Right atrium auricular region (tissue), 2 donors: ENCODE measurements around the gene SCN9A. TPM values are rescaled to one million over a fixed set of nuclear protein-coding genes. Genes with fewer than 3 reads are reported as not detected.

ENCODE experiments used
- DNase-seq: peaks from one replicate; pipeline ENCODE4 v3.0.0-alpha.2; 2019; ENCODE audit warnings: low spot score
- H3K27ac ChIP-seq, 2 donors: fragments of 200-600 bp; sonication (generic); 1 replicate in 1 of 2; 2 replicates in 1 of 2; pipeline ENCODE4 v1.5.1; 2016 to 2019
- H3K27me3 ChIP-seq, 2 donors: fragments of 200-600 bp; sonication (generic); one replicate each; pipeline versions ENCODE4 v1.5.1 to v1.6.0; 2017 to 2019
- H3K36me3 ChIP-seq: fragments of 200-600 bp; sonication (generic); one replicate; pipeline ENCODE4 v1.5.1; 2016
- H3K4me1 ChIP-seq, 2 donors: fragments of 200-600 bp; sonication (generic); one replicate each; pipeline versions ENCODE4 v1.5.1 to v1.6.0; 2017 to 2019
- H3K4me3 ChIP-seq, 2 donors: fragments of 200-600 bp; sonication (generic); 1 replicate in 1 of 2; 2 replicates in 1 of 2; pipeline ENCODE4 v1.5.1; 2017 to 2019; ENCODE audit warnings: mild to moderate bottlenecking in 1 of 2, moderate library complexity in 1 of 2
- H3K9me3 ChIP-seq, 2 donors: fragments of 200-600 bp; sonication (generic); one replicate each; pipeline ENCODE4 v1.5.1; 2019
- total RNA-seq, 2 donors: library from RNA; depleted of rRNA; stranded (reverse); fragments of >200 nt; gene quantifications; one replicate each; pipeline ENCODE4 v1.1.0, GENCODE V29; 2016
- TF ChIP-seq, protein P1 (sequence below), 2 donors: fragments of 200-600 bp; sonication (generic); IDR thresholded peaks; one replicate each; pipeline ENCODE4 v1.5.1; 2019; ENCODE audit warnings: antibody characterized with exemption in 2 of 2

The SCN9A gene
- total RNA-seq, 2 donors from 2014 or later, result 0.51 to 1.1 TPM

DNA sequence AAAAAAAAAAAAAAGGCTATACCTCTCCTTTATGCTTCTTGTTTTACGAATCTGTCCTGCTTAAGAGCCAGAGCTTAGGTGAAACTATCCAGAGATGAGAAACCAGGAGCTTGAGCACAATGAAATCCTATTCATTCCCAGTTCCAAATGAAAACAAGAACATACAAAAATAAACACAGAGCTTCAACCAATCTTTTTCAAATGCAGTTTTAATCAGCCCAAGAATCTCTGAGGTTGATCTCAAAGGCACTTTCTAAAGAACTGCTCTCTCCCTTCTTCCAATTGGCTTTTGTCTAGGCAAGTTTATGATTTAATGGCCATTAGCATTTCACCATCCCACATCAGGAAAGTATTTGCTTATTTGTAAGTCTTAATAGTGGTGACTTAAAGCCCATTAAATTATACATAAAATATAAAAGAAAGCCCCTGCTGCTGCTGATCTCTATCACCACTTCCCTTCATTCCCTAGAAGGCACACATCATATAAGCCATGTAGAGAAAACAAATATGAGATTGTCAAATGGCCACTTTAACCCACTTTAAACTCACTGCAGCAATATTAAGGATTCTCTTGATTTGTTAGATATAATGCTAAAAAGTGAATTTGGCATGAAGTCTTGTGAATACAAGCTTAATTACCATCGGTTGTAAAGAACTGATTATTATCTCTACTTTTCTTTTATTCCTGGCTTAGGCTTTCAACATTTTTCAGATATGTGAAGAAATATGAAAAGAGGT is 29.3 kb upstream of the SCN9A start:
- no peak overlapping the region for H3K27ac ChIP-seq
- no peaks in the 10 kb centered on the region for H3K4me1 ChIP-seq
- no peaks in the 10 kb centered on the region for H3K9me3 ChIP-seq
- TF ChIP-seq, protein P1, sequence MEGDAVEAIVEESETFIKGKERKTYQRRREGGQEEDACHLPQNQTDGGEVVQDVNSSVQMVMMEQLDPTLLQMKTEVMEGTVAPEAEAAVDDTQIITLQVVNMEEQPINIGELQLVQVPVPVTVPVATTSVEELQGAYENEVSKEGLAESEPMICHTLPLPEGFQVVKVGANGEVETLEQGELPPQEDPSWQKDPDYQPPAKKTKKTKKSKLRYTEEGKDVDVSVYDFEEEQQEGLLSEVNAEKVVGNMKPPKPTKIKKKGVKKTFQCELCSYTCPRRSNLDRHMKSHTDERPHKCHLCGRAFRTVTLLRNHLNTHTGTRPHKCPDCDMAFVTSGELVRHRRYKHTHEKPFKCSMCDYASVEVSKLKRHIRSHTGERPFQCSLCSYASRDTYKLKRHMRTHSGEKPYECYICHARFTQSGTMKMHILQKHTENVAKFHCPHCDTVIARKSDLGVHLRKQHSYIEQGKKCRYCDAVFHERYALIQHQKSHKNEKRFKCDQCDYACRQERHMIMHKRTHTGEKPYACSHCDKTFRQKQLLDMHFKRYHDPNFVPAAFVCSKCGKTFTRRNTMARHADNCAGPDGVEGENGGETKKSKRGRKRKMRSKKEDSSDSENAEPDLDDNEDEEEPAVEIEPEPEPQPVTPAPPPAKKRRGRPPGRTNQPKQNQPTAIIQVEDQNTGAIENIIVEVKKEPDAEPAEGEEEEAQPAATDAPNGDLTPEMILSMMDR (IDR thresholded peaks at IDR 0.05), result no peak
- H3K27me3 ChIP-seq, result no peaks in the 10 kb centered on the region
- no peak overlapping the region for H3K4me3 ChIP-seq
- no peak for DNase-seq
- no peaks in the 10 kb centered on the region for H3K36me3 ChIP-seq

- TF ChIP-seq, protein P1 (IDR thresholded peaks at IDR 0.05), result no peak
- DNase-seq, result no peak
- no peaks in the 10 kb centered on the region for H3K27me3 ChIP-seq
- no peaks in the 10 kb centered on the region for H3K9me3 ChIP-seq
- no peak overlapping the region for H3K27ac ChIP-seq
- H3K4me1 ChIP-seq, result no peaks in the 10 kb centered on the region
- no peak overlapping the region for H3K4me3 ChIP-seq
- H3K36me3 ChIP-seq, result no peaks in the 10 kb centered on the region
Measured at GRCh38 chr2:166394245-166394644, 18.5 kb upstream of the SCN9A start.

DNA sequence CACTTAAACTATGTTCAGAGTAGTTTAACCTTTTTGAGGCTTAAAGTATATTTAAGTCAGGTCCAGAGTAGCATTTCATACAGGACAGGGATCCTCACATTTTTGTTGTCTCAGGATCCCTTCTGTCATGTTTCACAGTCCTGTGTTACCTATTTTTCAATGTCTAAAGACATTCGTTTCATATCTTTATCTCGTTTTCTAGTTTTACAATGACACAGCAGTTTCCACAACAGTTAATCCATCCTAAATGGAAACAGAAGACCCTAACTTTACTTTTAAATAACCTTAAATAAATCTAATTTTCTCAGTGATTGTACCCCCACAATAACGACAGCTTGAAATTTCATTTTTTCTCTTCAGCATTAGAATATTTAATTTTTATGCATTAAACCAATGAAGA is 17.3 kb upstream of the SCN9A start:
- no peaks in the 10 kb centered on the region for H3K27me3 ChIP-seq
- no peak overlapping the region for H3K4me3 ChIP-seq
- H3K27ac ChIP-seq, result no peak overlapping the region
- H3K4me1 ChIP-seq, result no peaks in the 10 kb centered on the region
- no peaks in the 10 kb centered on the region for H3K36me3 ChIP-seq
- no peak for DNase-seq
- TF ChIP-seq, protein P1 (IDR thresholded peaks at IDR 0.05), result no peak
- H3K9me3 ChIP-seq, result no peaks in the 10 kb centered on the region

DNA sequence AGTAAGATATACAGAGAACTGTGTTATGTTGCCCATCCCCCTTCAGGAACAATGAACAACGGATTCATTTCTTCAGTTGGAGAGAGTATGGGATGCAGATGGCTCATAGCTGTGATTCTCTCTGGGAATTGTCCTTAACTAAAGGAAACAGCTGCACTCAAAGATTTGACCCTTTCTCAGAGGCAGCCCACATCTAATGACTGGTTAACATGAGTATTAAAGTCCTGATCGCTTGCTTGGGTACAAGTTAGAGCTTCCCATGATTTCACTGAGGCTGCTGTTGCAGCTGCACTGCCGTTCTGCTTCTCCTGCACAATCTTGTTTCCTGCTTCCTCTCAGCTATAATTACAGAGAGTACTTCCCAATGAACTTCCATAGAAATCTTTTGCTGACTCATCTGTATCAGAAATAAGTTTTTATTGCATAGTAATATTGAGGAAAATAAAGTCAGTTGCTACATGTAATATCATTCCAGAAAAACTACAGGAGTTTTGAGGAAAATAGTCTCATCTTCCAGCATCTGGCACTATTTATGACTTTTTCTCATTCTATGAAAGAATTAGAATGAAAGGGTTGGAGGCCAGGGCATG is 12.8 kb upstream of the SCN9A start:
- TF ChIP-seq, protein P1 (IDR thresholded peaks at IDR 0.05), result no peak

DNA sequence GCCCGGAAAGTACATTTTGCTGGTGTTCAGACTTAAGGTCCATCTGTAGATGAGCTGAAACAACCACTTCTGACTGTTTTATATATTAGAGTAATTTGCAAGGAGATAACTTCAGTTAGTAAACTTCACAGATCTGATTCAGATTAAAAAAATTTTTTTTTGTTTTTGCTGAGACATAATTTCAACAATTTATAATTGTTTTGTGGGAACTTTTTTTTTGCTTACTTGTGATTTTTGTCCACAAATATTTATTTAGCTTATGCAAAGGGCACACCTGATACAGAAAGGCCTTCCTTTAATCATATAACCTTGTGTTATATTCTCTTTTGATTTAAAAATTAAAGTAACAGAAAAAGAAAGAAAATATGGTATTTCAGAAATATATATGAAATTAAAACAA is 9.6 kb upstream of the SCN9A start:
- TF ChIP-seq, protein P1 (IDR thresholded peaks at IDR 0.05), result no peak
- DNase-seq, result no peak

More for the DNA sequence above, 12.8 kb upstream of the SCN9A start:
- H3K27ac ChIP-seq, result no peak overlapping the region
- H3K36me3 ChIP-seq, result no peaks in the 10 kb centered on the region
- no peaks in the 10 kb centered on the region for H3K4me1 ChIP-seq
- H3K4me3 ChIP-seq, result no peak overlapping the region
- no peaks in the 10 kb centered on the region for H3K9me3 ChIP-seq
- no peak for DNase-seq
- H3K27me3 ChIP-seq, result no peaks in the 10 kb centered on the region

More for the DNA sequence above, 9.6 kb upstream of the SCN9A start:
- Histone ChIP-seq H3K27ac (no peak overlapping the region), H3K4me3 (no peak overlapping the region), H3K9me3 (no peaks in the 10 kb centered on the region), H3K4me1 (no peaks in the 10 kb centered on the region), H3K36me3 (no peaks in the 10 kb centered on the region), H3K27me3 (no peaks in the 10 kb centered on the region)
